MG63 (cell line): Measurements from ENCODE around the gene ANKRD9. TPM values are rescaled to one million over a fixed set of nuclear protein-coding genes. Genes with fewer than 3 reads are reported as not detected.

ENCODE experiments used
- DNase-seq: peaks from one replicate; pipeline ENCODE4 v3.0.0-alpha.2; 2020
- H3K27me3 ChIP-seq: fragments of 250-450 bp; sonication (Bioruptor Pico); 2 replicates; pipeline ENCODE4 v1.5.1; 2020; ENCODE audit warnings: mild to moderate bottlenecking, moderate library complexity
- H3K36me3 ChIP-seq: fragments of 250-450 bp; sonication (Bioruptor Pico); 2 replicates; pipeline ENCODE4 v1.5.1; 2020; ENCODE audit warnings: mild to moderate bottlenecking, moderate library complexity
- H3K4me3 ChIP-seq: fragments of 250-450 bp; sonication (Bioruptor Pico); 2 replicates; pipeline ENCODE4 v1.5.1; 2020; ENCODE audit warnings: mild to moderate bottlenecking, moderate library complexity
- H3K9me3 ChIP-seq: fragments of 250-450 bp; sonication (Bioruptor Pico); 2 replicates; pipeline ENCODE4 v1.5.1; 2020; ENCODE audit warnings: mild to moderate bottlenecking, moderate library complexity
- total RNA-seq: library from RNA; depleted of rRNA; stranded (reverse); fragments of >200 nt; shearing (Covaris generic); gene quantifications from 2 replicates; pipeline ENCODE4 v1.2.3, GENCODE V29; 2014; ENCODE audit warnings: low replicate concordance

Gene ANKRD9
- total RNA-seq, 1 experiment from 2014 or later, result 13.0 TPM

GRCh38 chr14:102493585-102493984 is 16.0 kb downstream of the ANKRD9 start:
- no peaks in the 10 kb centered on the region for H3K27me3 ChIP-seq
- no peaks in the 10 kb centered on the region for H3K36me3 ChIP-seq
- H3K9me3 ChIP-seq, result no peaks in the 10 kb centered on the region
- DNase-seq, result no peak
- no peak overlapping the region for H3K4me3 ChIP-seq

GRCh38 chr14:102493096-102493495 is 16.5 kb downstream of the ANKRD9 start:
- Histone ChIP-seq H3K27me3 (no peaks in the 10 kb centered on the region), H3K9me3 (no peaks in the 10 kb centered on the region), H3K36me3 (no peaks in the 10 kb centered on the region), H3K4me3 (no peak overlapping the region)
- DNase-seq, result no peak

- Histone ChIP-seq H3K36me3 (no peaks in the 10 kb centered on the region), H3K9me3 (no peaks in the 10 kb centered on the region), H3K4me3 (no peak overlapping the region), H3K27me3 (no peaks in the 10 kb centered on the region)
- DNase-seq, result no peak
Observed at GRCh38 chr14:102492531-102492910, 17.1 kb downstream of the ANKRD9 start.

- DNase-seq, result no peak
- Histone ChIP-seq H3K36me3 (no peaks in the 10 kb centered on the region), H3K9me3 (no peaks in the 10 kb centered on the region), H3K4me3 (no peak overlapping the region), H3K27me3 (no peaks in the 10 kb centered on the region)
Observed at GRCh38 chr14:102491786-102492530, 17.6 kb downstream of the ANKRD9 start.

GRCh38 chr14:102491366-102491765 is 18.2 kb downstream of the ANKRD9 start:
- Histone ChIP-seq H3K36me3 (no peaks in the 10 kb centered on the region), H3K4me3 (no peak overlapping the region), H3K9me3 (no peaks in the 10 kb centered on the region), H3K27me3 (no peaks in the 10 kb centered on the region)
- no peak for DNase-seq

- Histone ChIP-seq H3K36me3 (no peaks in the 10 kb centered on the region), H3K4me3 (no peak overlapping the region), H3K27me3 (no peaks in the 10 kb centered on the region), H3K9me3 (no peaks in the 10 kb centered on the region)
- no peak for DNase-seq
Observed at GRCh38 chr14:102490456-102490855, 19.1 kb downstream of the ANKRD9 start.

GRCh38 chr14:102487204-102487577 is 22.4 kb downstream of the ANKRD9 start:
- Histone ChIP-seq H3K9me3 (no peaks in the 10 kb centered on the region), H3K27me3 (no peaks in the 10 kb centered on the region), H3K36me3 (no peaks in the 10 kb centered on the region), H3K4me3 (no peak overlapping the region)
- DNase-seq, result no peak

GRCh38 chr14:102486513-102487203 is 22.9 kb downstream of the ANKRD9 start:
- H3K36me3 ChIP-seq, result no peaks in the 10 kb centered on the region
- H3K4me3 ChIP-seq, result no peak overlapping the region
- DNase-seq, result no peak
- no peaks in the 10 kb centered on the region for H3K9me3 ChIP-seq
- H3K27me3 ChIP-seq, result no peaks in the 10 kb centered on the region

GRCh38 chr14:102485693-102486512 is 23.7 kb downstream of the ANKRD9 start:
- Histone ChIP-seq H3K4me3 (no peak overlapping the region), H3K9me3 (no peaks in the 10 kb centered on the region), H3K36me3 (no peaks in the 10 kb centered on the region), H3K27me3 (no peaks in the 10 kb centered on the region)
- DNase-seq, result no peak

GRCh38 chr14:102484316-102484715 is 25.3 kb downstream of the ANKRD9 start:
- no peaks in the 10 kb centered on the region for H3K27me3 ChIP-seq
- H3K9me3 ChIP-seq, result no peaks in the 10 kb centered on the region
- no peak for DNase-seq
- no peak overlapping the region for H3K4me3 ChIP-seq
- no peaks in the 10 kb centered on the region for H3K36me3 ChIP-seq

- Histone ChIP-seq H3K4me3 (no peak overlapping the region), H3K9me3 (no peaks in the 10 kb centered on the region), H3K36me3 (no peaks in the 10 kb centered on the region), H3K27me3 (no peaks in the 10 kb centered on the region)
- DNase-seq, result no peak
Observed at GRCh38 chr14:102481791-102482238, 27.8 kb downstream of the ANKRD9 start.

GRCh38 chr14:102481371-102481770 is 28.2 kb downstream of the ANKRD9 start:
- H3K36me3 ChIP-seq, result no peaks in the 10 kb centered on the region
- H3K9me3 ChIP-seq, result no peaks in the 10 kb centered on the region
- H3K27me3 ChIP-seq, result no peaks in the 10 kb centered on the region
- no peak overlapping the region for H3K4me3 ChIP-seq
- DNase-seq, result no peak

GRCh38 chr14:102479777-102480176 is 29.8 kb downstream of the ANKRD9 start:
- DNase-seq, result no peak
- H3K4me3 ChIP-seq, result no peak overlapping the region
- no peaks in the 10 kb centered on the region for H3K36me3 ChIP-seq
- H3K27me3 ChIP-seq, result no peaks in the 10 kb centered on the region
- H3K9me3 ChIP-seq, result no peaks in the 10 kb centered on the region

GRCh38 chr14:102479107-102479506 is 30.5 kb downstream of the ANKRD9 start:
- Histone ChIP-seq H3K4me3 (no peak overlapping the region), H3K27me3 (no peaks in the 10 kb centered on the region), H3K36me3 (no peaks in the 10 kb centered on the region), H3K9me3 (no peaks in the 10 kb centered on the region)
- no peak for DNase-seq

GRCh38 chr14:102474934-102475333 is 34.6 kb downstream of the ANKRD9 start:
- Histone ChIP-seq H3K4me3 (no peak overlapping the region), H3K36me3 (no peaks in the 10 kb centered on the region), H3K9me3 (no peaks in the 10 kb centered on the region), H3K27me3 (no peaks in the 10 kb centered on the region)
- DNase-seq, result no peak

GRCh38 chr14:102473559-102473958 is 36.0 kb downstream of the ANKRD9 start:
- no peaks in the 10 kb centered on the region for H3K9me3 ChIP-seq
- H3K4me3 ChIP-seq, result no peak overlapping the region
- DNase-seq, result no peak
- H3K27me3 ChIP-seq, result no peaks in the 10 kb centered on the region
- no peaks in the 10 kb centered on the region for H3K36me3 ChIP-seq

GRCh38 chr14:102472791-102473150 is 36.8 kb downstream of the ANKRD9 start:
- DNase-seq, result no peak
- no peaks in the 10 kb centered on the region for H3K9me3 ChIP-seq
- no peaks in the 10 kb centered on the region for H3K27me3 ChIP-seq
- no peaks in the 10 kb centered on the region for H3K36me3 ChIP-seq
- H3K4me3 ChIP-seq, result no peak overlapping the region
